Fibroblast of lung (primary cell): ENCODE measurements around the gene ANAPC2. TPM values are rescaled to one million over a fixed set of nuclear protein-coding genes. Genes with fewer than 3 reads are reported as not detected.

Experiments
- DNase-seq, 2 donors: peaks; one replicate each; pipeline versions ENCODE4 v3.0.0 to v3.0.0-alpha.2; 2010; ENCODE audit warnings: low read depth in 2 of 2
- H2AFZ ChIP-seq: 2 replicates; pipeline ENCODE4 v1.5.1; 2012; ENCODE audit warnings: low read length, control low read depth, inconsistent platforms
- H3K27ac ChIP-seq: 2 replicates; pipeline ENCODE4 v1.5.1; 2011; ENCODE audit warnings: low read length, control low read depth; ENCODE audit not compliant: insufficient read depth
- H3K27me3 ChIP-seq: 2 replicates; pipeline ENCODE4 v1.5.1; 2011; ENCODE audit warnings: mild to moderate bottlenecking, low read length; ENCODE audit not compliant: control insufficient read depth, insufficient read depth
- H3K36me3 ChIP-seq: 2 replicates; pipeline ENCODE4 v1.5.1; 2011; ENCODE audit warnings: low read length; ENCODE audit not compliant: control insufficient read depth, insufficient read depth
- H3K4me1 ChIP-seq: 2 replicates; pipeline ENCODE4 v1.5.1; 2011; ENCODE audit warnings: low read length; ENCODE audit not compliant: control insufficient read depth, insufficient read depth; ENCODE audit errors: extremely low read depth
- H3K4me2 ChIP-seq: 2 replicates; pipeline ENCODE4 v1.5.1; 2011; ENCODE audit warnings: low read length, control low read depth; ENCODE audit not compliant: insufficient read depth; ENCODE audit errors: extremely low read depth
- H3K4me3 ChIP-seq, 4 experiments: fragments of 200-600 bp in 1 of 4; sonication (generic) in 1 of 4; replicated peaks in 1 of 4; 2 replicates each; pipeline ENCODE4 v1.5.1; 2011 to 2016; ENCODE audit warnings: low read length in 4 of 4, low read depth in 3 of 4, mild to moderate bottlenecking in 3 of 4, control low read depth in 2 of 4, inconsistent platforms in 1 of 4, mixed read lengths in 1 of 4; ENCODE audit not compliant: insufficient read depth in 1 of 4; ENCODE audit errors: control extremely low read depth in 1 of 4
- H3K79me2 ChIP-seq: 2 replicates; pipeline ENCODE4 v1.5.1; 2012; ENCODE audit warnings: mild to moderate bottlenecking, low read length, inconsistent platforms; ENCODE audit not compliant: control insufficient read depth, insufficient read depth
- H3K9ac ChIP-seq: 2 replicates; pipeline ENCODE4 v1.5.1; 2011; ENCODE audit warnings: mild to moderate bottlenecking, low read length, control low read depth; ENCODE audit not compliant: insufficient read depth
- H3K9me3 ChIP-seq: 2 replicates; pipeline ENCODE4 v1.5.1; 2012; ENCODE audit warnings: low read depth, low read length; ENCODE audit not compliant: control insufficient read depth, insufficient read depth
- H4K20me1 ChIP-seq: 2 replicates; pipeline ENCODE4 v1.5.1; 2011; ENCODE audit warnings: low read length; ENCODE audit not compliant: control insufficient read depth, insufficient read depth; ENCODE audit errors: extremely low read depth
- CTCF ChIP-seq, 2 donors: IDR thresholded peaks in 1 of 2; conservative IDR thresholded peaks in 1 of 2; 1 replicate in 1 of 2; 2 replicates in 1 of 2; pipeline ENCODE4 v1.5.1; 2011 to 2012; ENCODE audit warnings: low read length in 2 of 2, control low read depth in 1 of 2, inconsistent platforms in 1 of 2, low read depth in 1 of 2, mild to moderate bottlenecking in 1 of 2
- EZH2 ChIP-seq: IDR thresholded peaks from 2 replicates; pipeline ENCODE4 v1.5.1; 2012; ENCODE audit warnings: low read length, control low read depth, mild to moderate bottlenecking; ENCODE audit errors: missing control alignments
- polyA plus RNA-seq, 2 donors: library from polyadenylated mRNA; depleted of rRNA in 1 of 2; stranded (reverse) in 1 of 2; unstranded in 1 of 2; fragments of >200 nt; gene quantifications; 2 replicates each; pipeline ENCODE4 v1.2.1, GENCODE V29; 2011 to 2012; ENCODE audit warnings: missing spikeins in 1 of 2
- total RNA-seq: library from RNA; depleted of rRNA; stranded (reverse); fragments of >200 nt; gene quantifications from 2 replicates; pipeline ENCODE4 v1.2.1, GENCODE V29; 2014

ANAPC2 gene
- total and polyA plus RNA-seq, 2 donors (not counting 1 experiment from before 2014, with no cell fraction given) = 9.1 to 18.0 TPM

GRCh38 chr9:137225699-137226331 is 37.5 kb upstream of the ANAPC2 start:
- DNase-seq = no peak
- Histone ChIP-seq H4K20me1 (no peaks in the 10 kb centered on the region), H3K36me3 (no peaks in the 10 kb centered on the region), H3K27me3 (no peaks in the 10 kb centered on the region), H3K9me3 (no peaks in the 10 kb centered on the region), H3K4me3 (no peak overlapping the region), H3K4me2 (no peak overlapping the region), H3K4me1 (peaks cover 3% of the 10 kb centered on the region), H2AFZ (no peak overlapping the region), H3K27ac (no peak overlapping the region), H3K9ac (no peak overlapping the region), H3K79me2 (no peaks in the 10 kb centered on the region)
- TF ChIP-seq EZH2 (no peak), CTCF (conservative IDR thresholded peaks at IDR 0.05 in 1 of 2, IDR thresholded peaks at IDR 0.05 in 1 of 2; ENCODE audit: low read depth in 1 of 2, low read length in 2 of 2) (no peak)

GRCh38 chr9:137224830-137225694 is 36.7 kb upstream of the ANAPC2 start, which contains the start of gene CYSRT1:
Gene CYSRT1, plus strand, starts transcription at chr9:137225174. Its CDS starts 448 bp downstream, at chr9:137225622.
- H2AFZ ChIP-seq = no peak within 1 kb of the TSS
- peak within 1 kb of the TSS; percentile 58 to 81 (median 62) for H3K4me3 ChIP-seq
- H3K27me3 ChIP-seq = no peaks in the 10 kb centered on the region
- H3K36me3 ChIP-seq = no peaks in the 10 kb centered on the region
- H3K4me2 ChIP-seq = peak within 1 kb of the TSS; percentile 73
- no peaks in the 10 kb centered on the region for H3K79me2 ChIP-seq
- H3K9ac ChIP-seq = peak within 1 kb of the TSS; percentile 77
- H3K9me3 ChIP-seq = no peaks in the 10 kb centered on the region
- H3K4me1 ChIP-seq = peaks cover 3% of the 10 kb centered on the region
- DNase-seq = no peak
- no peak for TF ChIP-seq EZH2
- H3K27ac ChIP-seq = peak within 1 kb of the TSS; percentile 62
- no peaks in the 10 kb centered on the region for H4K20me1 ChIP-seq

GRCh38 chr9:137223078-137223970 is 35.0 kb upstream of the ANAPC2 start:
- Histone ChIP-seq H3K9me3 (no peaks in the 10 kb centered on the region), H3K27ac (peak overlapping the region; percentile 62), H4K20me1 (no peaks in the 10 kb centered on the region), H3K4me2 (peak overlapping the region; percentile 82), H3K4me1 (peaks cover 8% of the 10 kb centered on the region), H3K36me3 (peaks cover 3% of the 10 kb centered on the region), H3K4me3 (peak overlapping the region; percentile 58 to 81 (median 62)), H3K27me3 (no peaks in the 10 kb centered on the region), H2AFZ (peak overlapping the region; percentile 32), H3K9ac (peak overlapping the region; percentile 77), H3K79me2 (no peaks in the 10 kb centered on the region)
- TF ChIP-seq EZH2 = no peak
- no peak for TF ChIP-seq CTCF (conservative IDR thresholded peaks at IDR 0.05 in 1 of 2, IDR thresholded peaks at IDR 0.05 in 1 of 2; ENCODE audit: low read depth in 1 of 2, low read length in 2 of 2)
- peak; percentile 92 to 98 for DNase-seq
